ENCODE measurements around the gene EMP2.
"Not testable (repeated sequence)": the region's sequence is repeated elsewhere in the genome, so short reads cannot be mapped to it uniquely, and the experiment has no call there.

The EMP2 gene

GRCh38 chr16:10566613-10567012 is 13.8 kb downstream of the EMP2 start:
- no peak for DNase-seq (ENCODE audit: low read depth)
- TF ChIP-seq, protein P1, sequence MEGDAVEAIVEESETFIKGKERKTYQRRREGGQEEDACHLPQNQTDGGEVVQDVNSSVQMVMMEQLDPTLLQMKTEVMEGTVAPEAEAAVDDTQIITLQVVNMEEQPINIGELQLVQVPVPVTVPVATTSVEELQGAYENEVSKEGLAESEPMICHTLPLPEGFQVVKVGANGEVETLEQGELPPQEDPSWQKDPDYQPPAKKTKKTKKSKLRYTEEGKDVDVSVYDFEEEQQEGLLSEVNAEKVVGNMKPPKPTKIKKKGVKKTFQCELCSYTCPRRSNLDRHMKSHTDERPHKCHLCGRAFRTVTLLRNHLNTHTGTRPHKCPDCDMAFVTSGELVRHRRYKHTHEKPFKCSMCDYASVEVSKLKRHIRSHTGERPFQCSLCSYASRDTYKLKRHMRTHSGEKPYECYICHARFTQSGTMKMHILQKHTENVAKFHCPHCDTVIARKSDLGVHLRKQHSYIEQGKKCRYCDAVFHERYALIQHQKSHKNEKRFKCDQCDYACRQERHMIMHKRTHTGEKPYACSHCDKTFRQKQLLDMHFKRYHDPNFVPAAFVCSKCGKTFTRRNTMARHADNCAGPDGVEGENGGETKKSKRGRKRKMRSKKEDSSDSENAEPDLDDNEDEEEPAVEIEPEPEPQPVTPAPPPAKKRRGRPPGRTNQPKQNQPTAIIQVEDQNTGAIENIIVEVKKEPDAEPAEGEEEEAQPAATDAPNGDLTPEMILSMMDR (conservative IDR thresholded peaks at IDR 0.05; ENCODE audit: low read depth, low read length): no peak
- H3K4me3 ChIP-seq (ENCODE audit: low read depth, low read length): no peak overlapping the region

DNA sequence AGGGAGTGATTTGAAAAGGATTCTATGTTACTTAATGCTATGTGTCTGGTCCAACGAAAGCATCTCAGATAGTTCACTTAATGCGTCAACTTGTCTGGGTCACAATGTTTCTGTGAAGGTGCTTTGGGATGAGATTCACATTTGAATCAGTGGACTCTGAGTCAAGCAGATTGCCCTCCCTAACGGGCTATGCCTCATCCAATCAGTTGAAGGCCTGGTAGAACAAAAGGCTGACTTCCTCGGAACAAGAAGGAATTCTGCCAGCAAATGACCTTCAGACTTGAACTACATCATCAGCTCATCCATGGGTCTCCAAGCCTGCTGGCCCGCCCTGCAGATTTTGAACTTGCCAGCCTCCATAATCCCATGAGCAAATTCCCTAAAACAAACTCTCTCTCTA is 15.2 kb downstream of the EMP2 start:
- TF ChIP-seq, protein P1 (conservative IDR thresholded peaks at IDR 0.05; ENCODE audit: low read depth, low read length): no peak
- H3K4me3 ChIP-seq (ENCODE audit: low read depth, low read length): no peak overlapping the region
- DNase-seq (ENCODE audit: low read depth): no peak

DNA sequence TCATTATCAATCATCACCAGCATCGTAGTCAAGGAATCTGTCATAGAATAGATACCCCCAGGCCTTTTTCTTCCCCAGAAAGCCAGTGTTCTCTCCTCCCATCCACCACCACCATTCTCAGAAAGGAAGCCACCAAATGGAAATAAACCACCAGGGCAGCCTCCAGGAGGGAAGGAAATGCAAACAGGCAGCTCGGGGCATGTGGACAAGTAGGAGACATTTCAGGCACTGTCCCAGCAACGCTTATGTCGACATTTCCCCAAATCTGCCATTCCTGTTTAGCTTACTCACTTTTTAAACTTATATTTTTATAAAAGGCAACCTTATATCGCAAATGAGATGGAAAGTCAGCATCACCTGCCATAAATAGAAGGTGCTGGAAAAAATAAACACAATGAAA is 15.8 kb downstream of the EMP2 start:
- H3K4me3 ChIP-seq (ENCODE audit: low read depth, low read length): no peak overlapping the region
- no peak for DNase-seq (ENCODE audit: low read depth)
- TF ChIP-seq, protein P1 (conservative IDR thresholded peaks at IDR 0.05; ENCODE audit: low read depth, low read length): no peak

- TF ChIP-seq, protein P1 (conservative IDR thresholded peaks at IDR 0.05; ENCODE audit: low read depth, low read length): no peak
- DNase-seq (ENCODE audit: low read depth): no peak
- no peak overlapping the region for H3K4me3 ChIP-seq (ENCODE audit: low read depth, low read length)
Observed at GRCh38 chr16:10562361-10562899, 18.0 kb downstream of the EMP2 start.

GRCh38 chr16:10561425-10561824 is 19.0 kb downstream of the EMP2 start:
- DNase-seq (ENCODE audit: low read depth): no peak
- no peak overlapping the region for H3K4me3 ChIP-seq (ENCODE audit: low read depth, low read length)
- TF ChIP-seq, protein P1 (conservative IDR thresholded peaks at IDR 0.05; ENCODE audit: low read depth, low read length): no peak

- H3K4me3 ChIP-seq (ENCODE audit: low read depth, low read length): no peak overlapping the region
- no peak for DNase-seq (ENCODE audit: low read depth)
- TF ChIP-seq, protein P1 (conservative IDR thresholded peaks at IDR 0.05; ENCODE audit: low read depth, low read length): no peak
Observed at GRCh38 chr16:10561001-10561400, 19.4 kb downstream of the EMP2 start.

- DNase-seq (ENCODE audit: low read depth); H3K4me3 ChIP-seq (ENCODE audit: low read depth, low read length): not testable (repeated sequence)
Observed at GRCh38 chr16:10559792-10560191, 20.6 kb downstream of the EMP2 start.

All from choroid plexus epithelial cell (primary cell).